ENCODE measurements around the gene HJV.

HJV gene

DNA sequence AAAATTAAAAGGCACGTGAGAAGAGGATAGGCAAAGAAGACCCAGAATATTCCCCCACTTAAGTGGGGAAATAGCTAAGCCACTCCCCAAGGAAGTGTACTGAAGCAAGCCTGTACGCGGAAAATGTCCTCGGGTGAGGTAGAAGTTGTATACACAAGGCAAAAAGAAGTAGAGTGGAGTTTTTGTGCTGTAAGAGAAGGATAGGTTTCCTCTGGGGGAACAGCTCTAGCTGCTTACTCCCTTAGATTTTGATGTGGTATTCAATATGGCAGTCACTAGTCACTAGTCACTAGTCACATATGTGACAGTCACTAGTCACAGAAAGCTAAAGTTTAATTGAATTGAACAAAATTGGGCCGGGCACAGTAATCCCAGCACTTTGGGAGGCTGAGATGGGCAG lies 32.8 kb downstream of the HJV start:
- TF ChIP-seq POLR2AphosphoS5 (IDR thresholded peaks at IDR 0.05; ENCODE audit: low read depth, low read length) (no peak), POU2F2 (IDR thresholded peaks at IDR 0.05; ENCODE audit: low read depth, low read length) (no peak), SPI1 (IDR thresholded peaks at IDR 0.05; ENCODE audit: low read depth, low read length) (no peak), PAX5 (IDR thresholded peaks at IDR 0.05; ENCODE audit: insufficient read depth, low read length, severe bottlenecking) (no peak)
- FAIRE-seq (no peak), DNase-seq (ENCODE audit: insufficient read length, low spot score) (no peak)

DNA sequence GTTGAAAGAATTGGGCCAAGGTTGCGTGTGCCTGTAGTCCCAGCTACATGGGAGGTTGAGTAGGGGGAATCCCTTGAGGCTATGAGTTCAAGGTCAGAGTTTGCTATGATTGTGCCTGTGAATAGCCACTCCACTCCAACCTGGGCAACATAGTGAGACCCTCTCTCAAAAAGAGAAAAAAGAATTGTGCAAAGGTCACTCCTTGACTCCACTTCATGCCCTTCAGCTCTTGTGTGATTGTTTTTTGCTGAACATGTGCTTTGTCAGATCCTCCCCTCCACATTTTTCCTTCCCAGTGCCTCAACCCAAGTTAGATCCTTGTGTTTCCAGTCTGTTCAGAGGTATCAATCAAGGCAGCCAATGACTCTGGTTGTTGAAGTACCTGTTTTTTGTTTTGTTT lies 33.6 kb downstream of the HJV start:
- TF ChIP-seq POLR2AphosphoS5 (IDR thresholded peaks at IDR 0.05; ENCODE audit: low read depth, low read length) (no peak), SPI1 (IDR thresholded peaks at IDR 0.05; ENCODE audit: low read depth, low read length) (no peak), PAX5 (IDR thresholded peaks at IDR 0.05; ENCODE audit: insufficient read depth, low read length, severe bottlenecking) (no peak), POLR2A (IDR thresholded peaks at IDR 0.05; ENCODE audit: low read depth, low read length) (no peak), POU2F2 (IDR thresholded peaks at IDR 0.05; ENCODE audit: low read depth, low read length) (no peak), TAF1 (IDR thresholded peaks at IDR 0.05; ENCODE audit: low read depth, low read length) (no peak)
- FAIRE-seq, result no peak
- no peak for DNase-seq (ENCODE audit: insufficient read length, low spot score)

DNA sequence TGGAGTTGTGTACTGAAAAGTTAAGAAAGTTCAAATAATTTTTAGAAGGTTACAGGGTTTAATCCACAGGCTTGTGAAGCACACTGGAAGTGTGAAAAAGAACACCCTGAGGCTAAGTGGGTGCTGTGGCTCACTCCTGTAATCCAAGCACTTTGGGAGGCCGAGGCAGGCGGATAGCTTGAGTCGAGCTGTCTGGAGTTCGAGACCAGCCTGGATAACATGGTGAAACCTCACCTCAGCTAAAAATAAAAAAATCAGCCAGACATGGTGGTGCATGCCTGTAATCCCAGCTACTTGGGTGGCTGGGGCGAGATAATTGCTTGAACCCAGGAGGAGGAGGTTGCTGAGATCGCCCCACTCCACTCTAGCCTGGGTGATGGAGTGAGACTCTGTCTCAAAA lies 35.0 kb downstream of the HJV start:
- FAIRE-seq (no peak), DNase-seq (ENCODE audit: insufficient read length, low spot score) (no peak)
- TF ChIP-seq POLR2AphosphoS5 (IDR thresholded peaks at IDR 0.05; ENCODE audit: low read depth, low read length) (no peak), TAF1 (IDR thresholded peaks at IDR 0.05; ENCODE audit: low read depth, low read length) (no peak), POLR2A (IDR thresholded peaks at IDR 0.05; ENCODE audit: low read depth, low read length) (no peak), SPI1 (IDR thresholded peaks at IDR 0.05; ENCODE audit: low read depth, low read length) (no peak), POU2F2 (IDR thresholded peaks at IDR 0.05; ENCODE audit: low read depth, low read length) (no peak), PAX5 (IDR thresholded peaks at IDR 0.05; ENCODE audit: insufficient read depth, low read length, severe bottlenecking) (no peak)

DNA sequence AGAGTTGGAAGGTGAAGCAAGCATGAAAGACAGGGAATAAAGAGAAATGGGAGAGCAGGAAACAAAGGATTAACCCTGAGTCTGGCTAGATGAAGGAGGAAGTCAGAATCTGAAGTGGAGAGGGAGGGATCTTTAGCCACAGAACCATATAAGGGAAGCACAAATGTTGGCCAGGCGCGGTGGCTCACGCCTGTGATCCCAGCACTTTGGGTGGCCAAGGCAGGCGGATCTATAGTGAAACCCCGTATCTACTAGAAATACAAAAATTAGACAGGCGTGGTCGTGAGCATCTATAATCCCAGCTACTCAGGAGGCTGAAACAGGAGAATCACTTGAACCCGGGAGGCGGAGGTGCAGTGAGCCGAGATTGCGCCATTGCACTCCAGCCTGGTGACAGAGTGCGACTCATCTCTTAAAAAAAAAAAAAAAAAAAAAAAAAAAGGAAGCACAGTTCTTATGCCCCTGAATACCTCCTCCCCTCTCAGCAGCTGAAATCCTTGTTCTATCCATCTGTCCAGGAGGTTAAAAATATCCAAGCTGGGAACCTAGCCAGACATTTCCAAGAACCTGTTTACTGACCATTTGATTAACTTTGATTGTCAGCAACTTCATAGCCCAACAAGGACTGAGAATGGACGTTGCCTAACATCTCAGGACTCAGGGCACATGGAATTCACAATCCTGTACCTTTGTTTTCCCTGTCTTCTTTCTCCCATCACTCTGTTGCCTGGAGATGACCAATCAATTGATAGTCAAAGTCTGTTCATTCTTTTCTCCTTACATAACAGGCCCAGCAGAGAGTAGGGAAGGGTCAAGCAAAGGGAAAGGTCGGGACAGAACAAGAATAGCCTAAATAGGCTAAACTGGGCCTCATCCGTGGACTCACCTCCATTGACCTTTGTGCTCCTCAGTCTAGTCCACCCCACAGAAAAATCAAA lies 35.8 kb downstream of the HJV start:
- no peak for TF ChIP-seq POLR2AphosphoS5 (IDR thresholded peaks at IDR 0.05; ENCODE audit: low read depth, low read length)
- TF ChIP-seq TAF1 (IDR thresholded peaks at IDR 0.05; ENCODE audit: low read depth, low read length), result no peak
- TF ChIP-seq PAX5 (IDR thresholded peaks at IDR 0.05; ENCODE audit: insufficient read depth, low read length, severe bottlenecking), result no peak
- no peak for TF ChIP-seq POU2F2 (IDR thresholded peaks at IDR 0.05; ENCODE audit: low read depth, low read length)
- TF ChIP-seq SPI1 (IDR thresholded peaks at IDR 0.05; ENCODE audit: low read depth, low read length), result no peak
- no peak for TF ChIP-seq POLR2A (IDR thresholded peaks at IDR 0.05; ENCODE audit: low read depth, low read length)
- FAIRE-seq (no peak), DNase-seq (ENCODE audit: insufficient read length, low spot score) (no peak)

DNA sequence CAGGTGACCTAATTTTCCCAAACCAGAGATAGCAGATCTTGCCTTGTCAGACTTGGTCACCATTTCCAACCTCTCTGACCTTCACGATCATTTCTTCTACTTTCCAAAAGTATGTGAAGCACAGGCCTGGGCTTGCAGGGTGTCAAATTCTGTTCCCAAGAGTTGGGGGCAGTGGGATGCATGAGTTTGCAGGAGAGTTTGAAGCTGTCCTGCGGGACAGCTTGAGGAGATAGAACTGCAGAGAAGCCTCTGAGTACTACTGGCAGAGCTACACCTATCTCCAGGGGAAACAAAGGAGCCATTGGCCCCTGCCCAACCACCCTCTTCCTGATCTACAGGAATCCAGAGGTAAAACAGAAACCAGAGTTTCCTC lies 36.4 kb downstream of the HJV start:
- DNase-seq (ENCODE audit: insufficient read length, low spot score) (no peak), FAIRE-seq (no peak)
- TF ChIP-seq TAF1 (IDR thresholded peaks at IDR 0.05; ENCODE audit: low read depth, low read length), result no peak
- TF ChIP-seq POLR2AphosphoS5 (IDR thresholded peaks at IDR 0.05; ENCODE audit: low read depth, low read length), result no peak
- no peak for TF ChIP-seq PAX5 (IDR thresholded peaks at IDR 0.05; ENCODE audit: insufficient read depth, low read length, severe bottlenecking)
- TF ChIP-seq SPI1 (IDR thresholded peaks at IDR 0.05; ENCODE audit: low read depth, low read length), result no peak
- TF ChIP-seq POU2F2 (IDR thresholded peaks at IDR 0.05; ENCODE audit: low read depth, low read length), result no peak
- TF ChIP-seq POLR2A (IDR thresholded peaks at IDR 0.05; ENCODE audit: low read depth, low read length), result no peak

DNA sequence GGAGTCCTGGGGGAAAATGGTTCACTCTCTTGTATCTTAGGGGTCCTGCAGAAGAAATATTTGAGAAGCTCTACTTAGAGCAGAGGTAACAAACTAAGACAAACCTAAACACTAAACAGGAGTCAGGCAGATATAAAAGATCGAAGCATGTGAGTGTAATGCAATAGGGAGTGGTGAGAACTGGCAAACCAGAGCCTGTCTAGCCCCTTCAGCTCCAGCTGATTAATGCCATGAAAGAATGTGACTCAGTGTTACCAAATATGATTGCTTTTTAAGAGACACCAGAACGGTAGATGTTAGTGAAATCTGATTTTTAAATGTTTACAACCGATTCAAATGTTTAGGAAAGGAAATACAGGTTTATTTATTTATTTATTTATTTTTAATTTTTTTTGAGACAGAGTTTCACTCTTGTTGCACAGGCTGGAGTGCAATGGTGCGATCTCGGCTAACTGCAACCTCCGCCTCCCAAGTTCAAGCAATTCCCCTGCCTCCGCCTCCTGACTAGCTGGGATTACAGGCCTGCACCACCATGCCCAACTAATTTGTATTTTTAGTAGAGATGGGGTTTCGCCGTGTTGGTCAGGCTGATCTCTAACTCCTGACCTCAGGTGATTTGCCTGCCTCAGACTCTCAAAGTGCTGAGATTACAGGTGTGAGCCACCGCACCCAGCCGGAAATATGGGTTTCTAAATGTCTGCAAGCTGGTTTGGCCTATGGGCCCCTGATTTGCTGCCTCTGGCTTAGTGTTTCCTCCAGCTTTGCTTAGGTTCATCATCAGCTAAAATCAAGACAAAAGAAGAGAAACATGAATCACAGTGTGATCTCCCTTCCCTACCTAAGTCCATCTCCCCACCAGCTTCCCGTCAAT lies 37.3 kb downstream of the HJV start:
- DNase-seq (ENCODE audit: insufficient read length, low spot score), result no peak
- no peak for TF ChIP-seq TAF1 (IDR thresholded peaks at IDR 0.05; ENCODE audit: low read depth, low read length)
- TF ChIP-seq SPI1 (IDR thresholded peaks at IDR 0.05; ENCODE audit: low read depth, low read length), result no peak
- no peak for TF ChIP-seq POLR2A (IDR thresholded peaks at IDR 0.05; ENCODE audit: low read depth, low read length)
- no peak for TF ChIP-seq POLR2AphosphoS5 (IDR thresholded peaks at IDR 0.05; ENCODE audit: low read depth, low read length)
- no peak for TF ChIP-seq PAX5 (IDR thresholded peaks at IDR 0.05; ENCODE audit: insufficient read depth, low read length, severe bottlenecking)
- TF ChIP-seq POU2F2 (IDR thresholded peaks at IDR 0.05; ENCODE audit: low read depth, low read length), result no peak
- no peak for FAIRE-seq

DNA sequence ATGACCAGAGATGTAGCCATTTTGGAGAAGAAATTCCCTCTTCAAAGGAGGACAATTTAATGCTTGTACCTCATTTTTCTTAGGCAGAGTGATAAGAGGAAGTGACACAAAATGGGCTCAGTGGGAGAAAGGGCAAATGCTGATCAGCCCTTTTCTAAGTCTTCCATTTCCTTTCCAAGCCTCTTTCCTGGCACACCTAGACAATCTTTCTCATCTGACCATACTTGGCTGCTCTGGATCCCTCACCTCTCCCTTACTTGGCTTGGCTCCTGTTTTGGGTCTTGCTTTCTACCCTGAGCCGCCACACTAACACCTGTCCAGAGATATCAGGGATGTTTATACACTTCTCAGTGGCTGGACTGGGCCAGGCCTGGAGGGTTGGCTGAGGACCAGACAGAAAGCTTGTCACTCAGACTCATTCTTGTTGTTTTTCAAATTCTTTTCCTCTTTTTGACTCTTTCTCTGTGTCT lies 38.3 kb downstream of the HJV start:
- TF ChIP-seq POLR2A (IDR thresholded peaks at IDR 0.05; ENCODE audit: low read depth, low read length) (no peak), POU2F2 (IDR thresholded peaks at IDR 0.05; ENCODE audit: low read depth, low read length) (no peak), SPI1 (IDR thresholded peaks at IDR 0.05; ENCODE audit: low read depth, low read length) (peak; percentile 92), POLR2AphosphoS5 (IDR thresholded peaks at IDR 0.05; ENCODE audit: low read depth, low read length) (no peak)
- FAIRE-seq, result no peak
- DNase-seq (ENCODE audit: insufficient read length, low spot score), result no peak

DNA sequence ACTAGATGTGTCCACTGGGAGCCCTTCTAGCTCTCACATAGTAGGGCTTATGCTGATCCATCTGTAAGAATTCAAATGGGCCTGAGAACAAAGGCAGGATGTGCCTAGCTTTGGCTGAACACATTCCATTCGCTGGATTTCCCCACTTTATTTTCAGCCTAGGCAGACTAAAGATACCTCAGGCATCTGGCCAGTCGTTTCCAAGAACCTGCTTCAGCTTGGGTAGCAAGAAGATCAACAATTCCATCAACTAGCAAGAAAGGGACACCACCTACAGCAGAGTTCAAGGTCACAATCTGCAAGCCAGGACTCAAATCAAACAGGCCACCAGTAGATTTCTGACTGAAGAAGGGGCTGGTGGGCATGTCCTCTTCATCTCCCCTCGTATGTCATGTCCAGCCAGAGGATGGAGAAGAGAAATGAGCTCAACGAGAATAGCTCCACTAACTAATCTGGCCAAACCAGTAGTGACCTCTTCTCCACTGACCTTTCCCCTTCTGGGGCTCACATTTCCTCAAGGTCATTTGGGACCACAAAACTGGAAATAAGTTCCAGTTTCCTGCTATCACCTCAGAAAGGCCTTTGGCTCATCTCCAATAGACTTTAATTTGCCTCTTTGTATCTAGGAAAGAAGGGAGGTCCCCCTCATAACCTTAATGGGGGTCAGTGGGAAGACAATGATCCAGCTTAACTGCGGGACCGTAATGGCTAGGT lies 39.4 kb downstream of the HJV start:
- no peak for TF ChIP-seq PAX5 (IDR thresholded peaks at IDR 0.05; ENCODE audit: insufficient read depth, low read length, severe bottlenecking)
- no peak for FAIRE-seq

DNA sequence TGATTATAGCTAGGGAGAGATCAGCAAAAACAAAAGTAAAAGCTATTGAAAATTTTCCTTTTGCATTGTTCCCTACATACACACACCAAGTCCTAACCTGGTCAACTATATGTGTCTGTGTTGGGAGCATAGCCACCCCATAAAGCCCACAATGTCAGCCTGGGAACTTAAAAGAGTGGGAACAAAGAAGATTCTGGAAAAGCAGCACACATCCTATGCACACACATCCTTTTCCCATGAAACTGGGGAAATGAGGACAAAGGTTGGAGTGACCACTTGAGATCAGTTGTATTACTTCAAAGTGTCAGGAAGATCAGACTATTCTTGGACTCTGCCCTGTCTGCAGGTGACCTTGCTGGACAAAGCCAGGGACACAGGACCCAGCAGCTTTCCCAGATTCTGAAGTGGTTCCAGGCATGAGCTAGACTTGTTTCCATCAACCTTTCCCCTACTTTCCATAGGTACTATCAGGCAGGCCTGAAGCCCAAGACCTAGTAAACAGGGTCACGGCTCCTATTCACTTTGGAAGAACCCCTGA lies 41.0 kb downstream of the HJV start:
- DNase-seq (ENCODE audit: insufficient read length, low spot score) (no peak), FAIRE-seq (no peak)
- TF ChIP-seq TAF1 (IDR thresholded peaks at IDR 0.05; ENCODE audit: low read depth, low read length), result no peak
- no peak for TF ChIP-seq SPI1 (IDR thresholded peaks at IDR 0.05; ENCODE audit: low read depth, low read length)
- TF ChIP-seq POLR2A (IDR thresholded peaks at IDR 0.05; ENCODE audit: low read depth, low read length), result no peak
- no peak for TF ChIP-seq POLR2AphosphoS5 (IDR thresholded peaks at IDR 0.05; ENCODE audit: low read depth, low read length)
- TF ChIP-seq PAX5 (IDR thresholded peaks at IDR 0.05; ENCODE audit: insufficient read depth, low read length, severe bottlenecking), result no peak
- TF ChIP-seq POU2F2 (IDR thresholded peaks at IDR 0.05; ENCODE audit: low read depth, low read length), result no peak

More for the DNA sequence above, 39.4 kb downstream of the HJV start:
- no peak for DNase-seq (ENCODE audit: insufficient read length, low spot score)

Data from GM12891 (cell line).